Spleen (tissue), 11 donors: ENCODE results near the gene DEPDC4. TPM values are rescaled to one million over a fixed set of nuclear protein-coding genes. Genes with fewer than 3 reads are reported as not detected.
A peak's percentile ranks its signal among the peaks of the same experiment; 100 is the strongest.

ENCODE experiments used
- DNase-seq: peaks from one replicate; pipeline ENCODE4 v3.0.0-alpha.2; 2020
- H3K27ac ChIP-seq, 8 donors: fragments of 200-600 bp; sonication (generic) in 7 of 8; 1 replicate in 4 of 8; 2 replicates in 4 of 8; pipeline versions ENCODE4 v1.5.0 to v1.8.0; 2016 to 2021; ENCODE audit warnings: inconsistent platforms in 4 of 8, mild to moderate bottlenecking in 4 of 8, moderate library complexity in 1 of 8
- H3K27me3 ChIP-seq, 7 donors: fragments of 200-600 bp; sonication (generic) in 6 of 7; replicated peaks in 1 of 7; 1 replicate in 4 of 7; 2 replicates in 3 of 7; pipeline versions ENCODE4 v1.5.0 to v1.8.0; 2016 to 2021; ENCODE audit warnings: inconsistent platforms in 3 of 7, mild to moderate bottlenecking in 1 of 7
- H3K36me3 ChIP-seq, 6 donors: fragments of 200-600 bp; sonication (generic) in 5 of 6; 1 replicate in 4 of 6; 2 replicates in 2 of 6; pipeline versions ENCODE4 v1.5.0 to v1.8.0; 2016 to 2021; ENCODE audit warnings: inconsistent platforms in 2 of 6
- H3K4me1 ChIP-seq, 6 donors: fragments of 200-600 bp; sonication (generic) in 5 of 6; 1 replicate in 3 of 6; 2 replicates in 3 of 6; pipeline versions ENCODE4 v1.5.0 to v1.8.0; 2016 to 2021; ENCODE audit warnings: inconsistent platforms in 3 of 6
- H3K4me3 ChIP-seq, 8 donors: fragments of 200-600 bp; sonication (generic) in 7 of 8; 1 replicate in 4 of 8; 2 replicates in 4 of 8; pipeline versions ENCODE4 v1.5.0 to v1.8.0; 2016 to 2021; ENCODE audit warnings: inconsistent platforms in 4 of 8, mild to moderate bottlenecking in 4 of 8, moderate library complexity in 2 of 8
- H3K9me3 ChIP-seq, 8 donors: fragments of 200-600 bp; sonication (generic) in 7 of 8; 1 replicate in 4 of 8; 2 replicates in 4 of 8; pipeline versions ENCODE4 v1.5.0 to v1.8.0; 2016 to 2021; ENCODE audit warnings: inconsistent platforms in 4 of 8
- POLR2A ChIP-seq, 3 donors: fragments of 450-650 bp; IDR thresholded peaks; one replicate each; pipeline ENCODE4 v1.5.1; 2017; ENCODE audit warnings: antibody characterized with exemption in 3 of 3, mild to moderate bottlenecking in 1 of 3
- POLR2AphosphoS5 ChIP-seq, 3 donors: sonication (generic); formaldehyde crosslinking; IDR thresholded peaks; one replicate each; pipeline ENCODE4 v1.5.1; 2017; ENCODE audit warnings: antibody characterized with exemption in 3 of 3
- WGBS, 5 donors: extraction: QIAGEN DNeasy Blood & Tissue Kit in 3 of 5; methylation state at CpG; one replicate each; pipeline versions ENCODE4 v1.1.5 to v1.1.7; 2013 to 2018; 5-methylcytosine and 5-hydroxymethylcytosine counted together
- intact Hi-C: fragments of 100-400 bp; cut with DNase I; formaldehyde crosslinking; loops from one replicate; pipeline ENCODE4 v1.15.0; 2023; ENCODE audit warnings: low total_unique reads
- polyA plus RNA-seq, 3 donors: library from polyadenylated mRNA; stranded (reverse); fragments of 200-250 nt; gene quantifications; one replicate each; pipeline ENCODE4 v1.2.1, GENCODE V29; 2013
- total RNA-seq, 7 donors: library from RNA; depleted of rRNA in 3 of 7; stranded (reverse); fragments of >200 nt in 3 of 7; fragmentation: NEBNext Ultra II Directional in 4 of 7; extraction: Animal tissue kit (Norgen Biotek cat#: 25700) in 4 of 7; gene quantifications; one replicate each; pipeline versions ENCODE4 v1.1.0 to v1.2.1, GENCODE V29; 2016 to 2021
- TF ChIP-seq, protein P1 (sequence below), 11 experiments: fragments of 200-600 bp in 7 of 11; fragments of 450-650 bp in 4 of 11; sonication (generic) in 4 of 11; IDR thresholded peaks in 8 of 11; conservative IDR thresholded peaks in 3 of 11; 1 replicate in 7 of 11; 2 replicates in 4 of 11; pipeline versions ENCODE4 v1.4.0 to v1.8.0; 2016 to 2021; ENCODE audit warnings: antibody characterized with exemption in 11 of 11, inconsistent platforms in 4 of 11, mild to moderate bottlenecking in 1 of 11
- donor health status: healthy with polysubstance abuse.
- donor health status: DM: no; HTN: no; CAD: no; lungs with moderate emphysema.
- donor health status: DM: no; HTN: no; CAD: no.
- donor health status: Bipolar disorder and iron deficiency.
- donor health status: healthy.
- donor health status: DM: no; HTN: no; CAD: no.
- donor health status: DM: yes; HTN: yes; CAD: no.

DEPDC4 gene
- total and polyA plus RNA-seq, 10 donors, result 0.22 to 1.4 (median 0.64) TPM; not detected in 2

DNA sequence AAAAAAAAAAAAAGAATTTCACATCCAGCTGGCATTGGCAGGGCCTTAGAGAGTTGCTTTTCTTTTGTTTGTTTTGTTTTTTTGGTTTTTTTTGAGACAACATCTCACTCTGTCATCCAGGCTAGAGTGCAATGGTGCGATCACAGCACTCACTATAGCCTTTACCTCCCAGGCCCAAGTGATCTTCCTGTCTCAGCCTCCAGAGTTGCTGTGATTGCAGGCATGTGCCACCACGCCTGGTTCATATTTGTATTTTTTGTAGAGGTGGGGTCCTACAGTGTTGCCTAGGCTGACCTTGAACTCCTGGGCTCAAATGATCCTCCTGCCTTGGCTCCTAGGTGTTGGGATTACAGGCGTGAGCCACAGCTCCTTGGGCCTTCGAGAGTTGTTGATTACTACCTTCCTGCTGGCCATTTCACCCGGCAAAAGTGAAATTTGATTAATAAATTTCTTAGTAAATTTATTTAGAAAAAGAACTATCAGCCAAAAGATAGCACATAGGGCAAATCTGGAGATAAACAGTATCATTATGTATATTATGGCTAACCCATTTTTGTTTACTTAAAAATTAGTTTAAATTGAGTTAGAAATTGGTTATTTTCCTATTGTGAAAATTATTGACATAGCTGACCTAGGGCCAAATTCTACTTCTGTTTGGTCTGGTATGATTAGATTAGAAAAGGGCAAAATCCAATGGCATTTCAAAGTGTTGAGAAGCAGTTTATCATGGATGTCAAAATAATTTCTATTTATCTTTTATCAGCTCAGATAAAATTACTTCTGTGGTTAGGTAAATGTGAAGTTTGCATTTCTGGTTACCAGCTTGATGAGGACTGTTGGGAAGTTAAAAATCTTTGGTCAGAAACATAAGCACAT, 53.6 kb downstream of the DEPDC4 start:
- Histone ChIP-seq H3K27ac (no peak overlapping the region), H3K4me1 (peaks cover 0 to 3% (median 0%) of the 10 kb centered on the region in 6 donors), H3K27me3 (no peaks in the 10 kb centered on the region), H3K4me3 (no peak overlapping the region), H3K9me3 (no peaks in the 10 kb centered on the region), H3K36me3 (peaks cover 5 to 100% (median 61%) of the 10 kb centered on the region in 6 donors)
- peak; percentile 9 for DNase-seq
- intact Hi-C loops, result no loop called here
- WGBS, 5 donors, result 85 to 94% (median 92%) methylated on average over 5 of the region's 5 CpGs
- no peak for TF ChIP-seq POLR2A (IDR thresholded peaks at IDR 0.05)
- TF ChIP-seq, protein P1, sequence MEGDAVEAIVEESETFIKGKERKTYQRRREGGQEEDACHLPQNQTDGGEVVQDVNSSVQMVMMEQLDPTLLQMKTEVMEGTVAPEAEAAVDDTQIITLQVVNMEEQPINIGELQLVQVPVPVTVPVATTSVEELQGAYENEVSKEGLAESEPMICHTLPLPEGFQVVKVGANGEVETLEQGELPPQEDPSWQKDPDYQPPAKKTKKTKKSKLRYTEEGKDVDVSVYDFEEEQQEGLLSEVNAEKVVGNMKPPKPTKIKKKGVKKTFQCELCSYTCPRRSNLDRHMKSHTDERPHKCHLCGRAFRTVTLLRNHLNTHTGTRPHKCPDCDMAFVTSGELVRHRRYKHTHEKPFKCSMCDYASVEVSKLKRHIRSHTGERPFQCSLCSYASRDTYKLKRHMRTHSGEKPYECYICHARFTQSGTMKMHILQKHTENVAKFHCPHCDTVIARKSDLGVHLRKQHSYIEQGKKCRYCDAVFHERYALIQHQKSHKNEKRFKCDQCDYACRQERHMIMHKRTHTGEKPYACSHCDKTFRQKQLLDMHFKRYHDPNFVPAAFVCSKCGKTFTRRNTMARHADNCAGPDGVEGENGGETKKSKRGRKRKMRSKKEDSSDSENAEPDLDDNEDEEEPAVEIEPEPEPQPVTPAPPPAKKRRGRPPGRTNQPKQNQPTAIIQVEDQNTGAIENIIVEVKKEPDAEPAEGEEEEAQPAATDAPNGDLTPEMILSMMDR (IDR thresholded peaks at IDR 0.05 in 8 of 11, conservative IDR thresholded peaks at IDR 0.05 in 3 of 11), result no peak
- no peak for TF ChIP-seq POLR2AphosphoS5 (IDR thresholded peaks at IDR 0.05)

DNA sequence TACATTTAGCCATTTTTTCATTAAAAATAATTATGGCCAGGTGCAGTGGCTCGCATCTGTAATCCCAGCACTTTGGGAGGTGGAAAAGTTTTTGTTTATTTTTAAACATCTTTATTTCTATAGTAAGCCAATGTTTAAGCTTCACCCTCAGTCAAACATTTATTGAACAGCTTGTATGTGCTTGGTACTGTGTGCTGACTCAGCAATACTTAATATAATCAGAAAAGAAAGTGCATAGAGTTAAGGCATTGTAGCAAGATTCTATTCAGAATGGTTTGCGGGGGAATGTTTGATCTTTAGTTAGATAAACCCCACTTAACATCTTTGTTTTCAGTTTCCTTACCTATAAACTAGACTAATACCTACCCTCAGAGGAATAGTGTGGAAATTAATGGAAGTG, 55.2 kb downstream of the DEPDC4 start:
- TF ChIP-seq POLR2A (IDR thresholded peaks at IDR 0.05), result no peak
- TF ChIP-seq POLR2AphosphoS5 (IDR thresholded peaks at IDR 0.05), result no peak
- TF ChIP-seq, protein P1 (IDR thresholded peaks at IDR 0.05 in 8 of 11, conservative IDR thresholded peaks at IDR 0.05 in 3 of 11), result no peak
- Histone ChIP-seq H3K9me3 (no peaks in the 10 kb centered on the region), H3K4me3 (no peak overlapping the region), H3K36me3 (peaks cover 5 to 100% (median 68%) of the 10 kb centered on the region in 6 donors), H3K4me1 (peaks cover 0 to 3% (median 0%) of the 10 kb centered on the region in 6 donors), H3K27ac (no peak overlapping the region), H3K27me3 (no peaks in the 10 kb centered on the region)
- DNase-seq, result no peak
- WGBS, 5 donors, result 95 to 99% (median 97%) methylated on average over 2 of the region's 2 CpGs
- intact Hi-C loops, result no loop called here

DNA sequence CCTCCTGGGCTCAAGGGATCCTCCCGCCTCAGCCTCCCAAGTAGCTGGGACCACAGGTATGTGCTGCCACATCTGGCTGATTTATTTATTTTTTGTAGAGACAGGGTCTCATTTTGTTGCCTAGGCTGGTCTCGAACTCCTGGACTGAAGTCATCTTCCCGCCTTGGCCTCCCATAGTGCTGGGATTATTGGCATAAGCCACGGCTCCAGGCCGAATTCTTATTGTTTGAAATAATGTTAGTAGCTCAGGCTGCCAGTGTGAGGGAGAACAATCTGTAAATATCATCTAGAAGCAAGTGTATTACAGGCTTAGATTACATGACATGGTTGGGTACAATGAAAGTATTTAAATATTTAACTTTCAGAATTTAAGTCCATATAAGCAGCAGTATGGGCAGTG, 58.0 kb downstream of the DEPDC4 start:
- H3K27ac ChIP-seq, result no peak overlapping the region
- DNase-seq, result peak; percentile 36
- no peak for TF ChIP-seq POLR2A (IDR thresholded peaks at IDR 0.05)
- TF ChIP-seq, protein P1 (IDR thresholded peaks at IDR 0.05 in 8 of 11, conservative IDR thresholded peaks at IDR 0.05 in 3 of 11), result no peak
- TF ChIP-seq POLR2AphosphoS5 (IDR thresholded peaks at IDR 0.05), result no peak
- H3K4me3 ChIP-seq, result no peak overlapping the region
- H3K27me3 ChIP-seq, result no peaks in the 10 kb centered on the region
- H3K4me1 ChIP-seq, result peaks cover 0 to 5% (median 0%) of the 10 kb centered on the region in 6 donors
- 96 to 99% (median 97%) methylated on average over 5 of the region's 5 CpGs for WGBS, 5 donors
- intact Hi-C loops, result loop anchor here (5.0 kb wide), 1 partner anchor 58 kb away; the partner anchor contains the start of genes DEPDC4 and SCYL2
- no peaks in the 10 kb centered on the region for H3K9me3 ChIP-seq
- H3K36me3 ChIP-seq, result peaks cover 5 to 98% (median 76%) of the 10 kb centered on the region in 6 donors

DNA sequence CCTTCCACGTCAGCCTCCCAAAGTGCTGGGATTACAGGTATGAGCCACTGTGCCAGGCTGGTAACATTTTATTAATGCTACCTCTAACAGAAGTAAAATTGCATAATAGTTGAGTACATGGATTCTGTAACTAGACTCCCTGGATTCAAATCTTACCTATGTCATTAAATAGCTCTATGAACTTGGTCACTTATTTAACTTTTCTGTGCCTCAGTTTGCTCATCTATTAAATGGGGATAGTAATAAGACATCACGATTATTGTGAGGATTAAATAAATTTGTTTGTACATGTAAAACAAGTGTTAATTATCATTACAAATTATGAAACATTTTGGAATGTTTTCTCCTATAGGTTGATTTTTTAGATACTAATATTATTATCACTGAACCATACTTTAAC, 59.6 kb downstream of the DEPDC4 start:
- peaks cover 0 to 21% (median 11%) of the 10 kb centered on the region in 6 donors for H3K4me1 ChIP-seq
- peaks cover 5 to 84% (median 65%) of the 10 kb centered on the region in 6 donors for H3K36me3 ChIP-seq
- H3K9me3 ChIP-seq, result no peaks in the 10 kb centered on the region
- intact Hi-C loops, result loop anchor here (5.0 kb wide), 1 partner anchor 60 kb away; the partner anchor contains the start of genes DEPDC4 and SCYL2
- H3K4me3 ChIP-seq, result no peak overlapping the region
- TF ChIP-seq POLR2AphosphoS5 (IDR thresholded peaks at IDR 0.05) (no peak), POLR2A (IDR thresholded peaks at IDR 0.05) (no peak)
- TF ChIP-seq, protein P1 (IDR thresholded peaks at IDR 0.05 in 8 of 11, conservative IDR thresholded peaks at IDR 0.05 in 3 of 11), result no peak
- no peaks in the 10 kb centered on the region for H3K27me3 ChIP-seq
- 93 to 99% (median 95%) methylated on average over 2 of the region's 2 CpGs for WGBS, 5 donors
- DNase-seq, result no peak
- no peak overlapping the region for H3K27ac ChIP-seq
